Amniotic stem cell (primary cell): ENCODE measurements around the gene SMARCD3.

Experiments
- DNase-seq: peaks from one replicate; lab custom pipeline; 2025; lab: John Stamatoyannopoulos, UW

SMARCD3 gene

GRCh38 chr7:151208253-151208862, 40.1 kb downstream of the SMARCD3 start:
- DNase-seq: no peak

GRCh38 chr7:151207804-151208203, 40.7 kb downstream of the SMARCD3 start:
- DNase-seq: no peak

- no peak for DNase-seq
Observed at GRCh38 chr7:151207315-151207714, 41.2 kb downstream of the SMARCD3 start.

- no peak for DNase-seq
Observed at GRCh38 chr7:151206914-151207313, 41.6 kb downstream of the SMARCD3 start.

- DNase-seq: no peak
Observed at GRCh38 chr7:151205730-151206129, 42.8 kb downstream of the SMARCD3 start.

GRCh38 chr7:151204383-151205032, 44.0 kb downstream of the SMARCD3 start:
- no peak for DNase-seq

- DNase-seq: no peak
Observed at GRCh38 chr7:151202836-151203235, 45.7 kb downstream of the SMARCD3 start.

GRCh38 chr7:151201751-151202150, 46.7 kb downstream of the SMARCD3 start:
- DNase-seq: no peak

- no peak for DNase-seq
Observed at GRCh38 chr7:151201344-151201743, 47.1 kb downstream of the SMARCD3 start.

- no peak for DNase-seq
Observed at GRCh38 chr7:151198945-151199848, 49.3 kb downstream of the SMARCD3 start.

- DNase-seq: no peak
Observed at GRCh38 chr7:151197932-151198331, 50.6 kb downstream of the SMARCD3 start.

- DNase-seq: no peak
Observed at GRCh38 chr7:151195616-151196450, 52.7 kb downstream of the SMARCD3 start.

GRCh38 chr7:151194188-151194587, 54.3 kb downstream of the SMARCD3 start:
- DNase-seq: no peak

- no peak for DNase-seq
Observed at GRCh38 chr7:151193203-151193978, 55.1 kb downstream of the SMARCD3 start.

GRCh38 chr7:151192002-151192539, 56.4 kb downstream of the SMARCD3 start:
- no peak for DNase-seq

- no peak for DNase-seq
Observed at GRCh38 chr7:151191544-151191943, 57.0 kb downstream of the SMARCD3 start.

GRCh38 chr7:151189038-151189437, 59.5 kb downstream of the SMARCD3 start:
- no peak for DNase-seq
